ENCODE data around the gene MAP1LC3B.

Gene MAP1LC3B

GRCh38 chr16:87411375-87412271 lies 19.5 kb downstream of the MAP1LC3B start:
- peak in 1 of 2 experiments; percentile 24 for DNase-seq

- DNase-seq: no peak
Measured at GRCh38 chr16:87412371-87412995, 20.3 kb downstream of the MAP1LC3B start.

- DNase-seq: no peak
Measured at GRCh38 chr16:87412996-87413421, 20.9 kb downstream of the MAP1LC3B start.

- DNase-seq: no peak
Measured at GRCh38 chr16:87414251-87414680, 22.1 kb downstream of the MAP1LC3B start.

DNA sequence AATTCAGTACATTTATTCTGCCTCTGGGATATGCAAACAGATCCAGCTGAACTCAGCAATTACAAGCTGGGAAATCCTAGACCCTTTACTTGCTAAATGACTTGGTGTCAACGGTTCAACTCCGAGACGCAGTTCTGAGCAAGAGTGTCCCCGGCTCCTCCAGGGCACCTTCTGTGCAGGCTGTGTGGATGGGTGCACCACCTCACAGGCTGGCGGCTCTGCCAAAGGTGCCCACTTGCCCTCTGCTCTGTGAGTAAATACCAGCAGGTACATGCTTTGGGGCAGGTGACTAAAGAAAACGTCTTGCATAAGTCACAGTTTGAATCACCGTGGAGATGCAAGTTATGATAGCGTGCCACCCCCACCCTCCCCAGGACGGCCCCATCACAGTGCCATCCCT lies 23.3 kb downstream of the MAP1LC3B start:
- no peak for DNase-seq

DNA sequence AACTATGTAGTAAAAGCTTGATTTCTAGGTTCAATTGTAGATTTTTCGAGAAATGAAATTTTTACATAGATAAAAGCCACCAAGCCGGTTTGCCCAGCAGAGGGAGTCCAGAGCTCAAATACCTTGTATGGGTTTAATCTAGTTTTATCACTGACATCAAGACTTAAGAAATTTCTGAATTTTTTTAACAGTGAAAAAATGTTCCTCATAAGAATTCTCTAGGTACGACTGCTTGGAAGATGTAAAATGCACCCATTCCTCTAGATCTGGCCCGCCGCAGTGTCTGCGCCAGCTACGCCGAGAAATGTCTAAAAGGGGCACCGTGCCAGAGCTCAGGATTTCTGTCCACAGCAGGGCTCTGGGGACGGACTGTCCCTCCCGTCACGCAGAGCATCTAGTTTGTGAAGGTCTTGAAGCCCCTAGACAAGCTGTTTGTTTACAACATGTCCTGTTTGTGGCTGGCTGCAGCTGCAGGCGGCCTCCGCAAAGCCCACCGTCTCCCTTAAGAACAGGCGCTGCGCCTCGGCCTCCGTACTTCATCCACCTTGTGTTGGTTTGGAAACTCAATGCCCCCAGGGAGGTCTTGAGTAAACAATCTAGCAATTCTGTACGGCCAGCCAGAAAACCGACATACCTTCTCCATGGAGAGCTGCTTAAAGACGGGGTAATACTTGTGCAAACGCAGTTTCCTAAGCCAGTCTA lies 24.8 kb downstream of the MAP1LC3B start:
- no peak for DNase-seq

DNA sequence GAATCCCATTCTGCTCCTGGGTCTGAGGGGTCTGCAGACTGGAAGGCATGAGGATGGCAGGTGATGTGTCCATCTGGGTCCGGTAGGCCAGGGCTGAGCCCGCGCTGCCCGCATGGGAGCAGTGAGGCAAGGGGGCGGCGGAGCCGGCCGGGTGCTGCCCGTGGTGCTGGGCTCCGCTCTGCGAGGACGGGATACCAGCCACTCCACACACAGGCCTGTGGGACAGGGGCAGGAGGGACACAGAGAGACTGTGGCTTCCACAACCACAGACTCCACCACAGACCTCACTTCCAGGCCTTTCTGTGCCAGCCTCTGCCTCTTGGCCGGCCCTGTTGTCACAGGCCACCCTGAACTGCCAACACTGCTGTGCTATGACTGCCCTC lies 25.4 kb downstream of the MAP1LC3B start:
- no peak for DNase-seq

DNA sequence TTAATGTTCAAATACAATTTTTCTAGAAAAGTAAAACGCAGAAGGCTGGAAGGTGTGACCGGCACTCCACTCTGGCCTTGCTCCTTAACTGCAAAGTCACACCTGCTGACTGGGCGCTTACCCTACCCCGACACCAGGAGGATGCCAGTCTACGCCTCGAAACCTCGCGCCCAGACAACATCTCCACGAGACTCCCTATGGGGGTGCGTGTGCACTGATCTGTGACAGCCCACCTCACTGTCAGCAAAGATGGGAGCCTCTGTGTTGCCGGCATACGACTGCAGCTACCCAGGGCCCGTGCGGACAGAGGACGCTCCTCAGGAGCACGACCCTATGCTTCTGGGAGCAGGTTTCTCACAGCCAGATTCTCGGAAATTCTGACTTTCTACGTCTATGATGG lies 26.1 kb downstream of the MAP1LC3B start:
- DNase-seq: no peak

DNA sequence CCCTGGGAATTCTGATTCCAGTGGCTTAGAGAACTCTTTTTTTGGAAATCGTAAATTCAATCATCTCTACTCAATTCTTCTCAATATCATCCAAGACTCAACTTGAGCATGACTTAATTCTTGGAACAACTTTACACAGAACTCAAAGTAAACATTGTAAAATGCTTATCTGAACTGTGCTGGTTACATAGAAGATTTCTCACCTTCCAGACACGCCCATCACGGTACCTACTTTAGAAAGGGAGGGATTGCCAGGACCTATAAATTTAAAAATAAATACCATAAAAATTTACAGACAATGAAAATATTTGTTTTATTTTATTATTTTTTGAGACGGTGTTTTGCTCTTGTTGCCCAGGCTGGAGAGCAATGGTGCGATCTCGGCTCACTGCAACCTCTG lies 26.5 kb downstream of the MAP1LC3B start:
- DNase-seq: no peak

DNA sequence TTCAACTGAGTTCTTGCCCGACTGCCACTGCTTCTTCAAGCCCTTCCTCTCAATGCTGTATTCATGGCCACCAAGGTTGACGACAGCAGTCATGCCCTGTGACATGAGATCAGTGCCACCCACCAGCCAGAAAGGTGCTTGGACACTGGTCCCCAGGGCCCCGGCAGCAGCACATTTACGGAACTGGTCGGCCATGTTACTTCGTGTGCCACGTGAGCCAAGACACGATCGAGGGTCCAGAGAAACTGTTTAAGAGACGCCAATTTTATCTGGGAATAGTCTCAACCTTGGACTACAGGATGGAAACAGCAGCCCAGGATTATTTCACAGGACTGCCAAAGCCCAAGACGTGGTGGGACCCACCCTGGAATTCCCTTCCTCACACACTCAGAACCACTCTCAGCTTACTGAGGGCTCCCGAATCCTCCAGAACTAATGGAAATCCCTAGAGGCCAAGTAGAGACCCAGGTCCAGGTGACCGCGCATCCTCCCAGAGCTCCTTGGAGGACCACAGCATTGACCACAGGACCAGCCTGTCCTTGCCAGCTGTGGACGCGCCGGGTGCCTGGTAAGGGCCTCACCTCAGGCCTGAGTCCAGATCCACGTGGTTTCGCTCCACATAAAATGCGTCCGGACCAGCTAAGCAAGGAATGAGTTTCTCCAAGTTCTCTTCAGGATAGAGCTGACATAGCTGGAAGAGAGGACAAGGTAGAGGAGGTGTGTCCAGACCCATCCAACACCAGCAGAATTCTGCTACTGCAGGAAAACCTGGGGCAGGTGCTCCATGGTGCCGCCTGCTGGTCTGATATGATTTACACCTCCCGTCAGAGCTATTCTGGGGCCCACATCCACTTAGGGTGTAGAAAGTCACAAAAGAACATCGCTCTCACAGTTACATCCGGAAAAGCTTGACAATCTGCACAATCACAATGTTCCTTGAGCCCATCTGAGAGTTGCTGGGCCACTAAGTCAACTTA lies 28.2 kb downstream of the MAP1LC3B start:
- DNase-seq: no peak

- DNase-seq: no peak
Measured at GRCh38 chr16:87421003-87421912, 29.1 kb downstream of the MAP1LC3B start.

DNA sequence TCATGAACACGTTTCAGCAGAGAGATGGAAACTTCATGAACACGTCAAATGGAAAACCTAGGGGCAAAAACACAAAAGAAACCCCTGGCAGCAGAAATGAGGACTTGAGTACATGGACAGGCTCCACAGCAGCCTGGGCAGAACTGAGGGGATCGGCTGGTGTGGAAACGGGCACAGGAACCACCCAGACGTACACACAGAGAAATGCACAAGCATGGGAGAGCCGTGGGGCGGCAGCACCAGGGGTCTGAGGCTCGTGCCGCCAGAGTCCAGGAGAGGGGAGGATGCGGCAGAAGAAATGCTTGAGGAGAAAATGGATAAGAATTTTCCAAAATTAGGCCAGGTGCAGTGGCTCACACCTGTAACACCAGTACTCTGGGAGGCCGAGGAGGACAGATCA lies 30.0 kb downstream of the MAP1LC3B start:
- no peak for DNase-seq

DNA sequence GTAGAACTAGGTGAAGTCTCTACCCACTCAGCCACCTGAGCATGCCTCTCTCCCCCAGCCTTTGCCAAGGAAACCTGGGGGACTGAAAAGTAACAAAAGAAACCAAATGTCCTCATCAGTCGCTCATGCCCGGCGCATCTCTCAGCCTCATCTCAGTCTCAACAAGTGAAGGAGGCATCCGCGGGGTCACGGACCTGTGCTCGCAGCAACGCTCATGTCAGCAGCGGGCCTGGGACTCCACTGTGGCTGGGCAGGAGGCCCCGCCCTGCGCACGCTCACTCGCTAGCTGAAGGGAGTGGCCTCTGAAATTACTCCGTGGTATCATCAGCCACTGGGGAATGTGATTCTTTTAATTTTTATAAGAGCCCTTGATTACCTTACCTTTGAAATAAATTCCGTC lies 31.3 kb downstream of the MAP1LC3B start:
- DNase-seq: no peak

DNA sequence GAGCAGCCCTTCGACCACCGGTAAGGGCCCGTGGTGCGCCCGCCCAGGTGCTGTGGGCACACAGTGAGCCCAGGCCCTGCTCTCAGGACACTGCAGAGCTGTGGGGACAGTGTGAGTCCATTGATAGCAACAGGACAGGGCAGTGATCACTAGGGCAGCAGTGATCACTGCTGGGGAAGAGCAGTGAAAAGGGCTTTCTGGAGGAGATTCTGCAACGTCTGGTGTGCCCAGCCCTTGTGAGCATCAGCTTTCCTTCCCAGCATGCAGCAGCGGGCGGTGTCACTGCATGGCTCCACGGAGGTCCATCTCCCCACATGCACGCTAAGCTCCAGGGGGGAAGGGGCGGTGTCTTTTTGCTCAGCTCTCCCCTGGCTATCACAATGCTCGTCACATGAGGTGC lies 32.1 kb downstream of the MAP1LC3B start:
- DNase-seq: no peak

DNA sequence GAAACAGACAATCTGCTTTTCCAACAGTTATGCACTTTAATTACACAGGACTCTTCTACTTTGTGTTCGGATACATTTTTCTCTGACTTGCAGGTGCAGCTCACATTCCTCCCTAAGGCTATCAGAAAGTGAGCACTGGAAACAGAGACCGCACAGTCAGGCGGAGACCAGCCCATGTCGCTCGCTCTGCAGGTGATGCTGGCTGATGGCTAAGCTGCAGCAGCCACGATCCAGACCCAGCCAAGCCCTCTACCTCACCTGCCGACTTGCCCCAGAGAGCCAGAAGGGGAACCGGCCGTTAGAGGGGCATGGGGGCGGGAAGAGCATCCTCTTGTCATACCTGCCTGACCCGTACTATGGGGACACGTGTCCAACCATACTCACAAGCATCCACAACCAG lies 33.8 kb downstream of the MAP1LC3B start:
- DNase-seq: no peak

DNA sequence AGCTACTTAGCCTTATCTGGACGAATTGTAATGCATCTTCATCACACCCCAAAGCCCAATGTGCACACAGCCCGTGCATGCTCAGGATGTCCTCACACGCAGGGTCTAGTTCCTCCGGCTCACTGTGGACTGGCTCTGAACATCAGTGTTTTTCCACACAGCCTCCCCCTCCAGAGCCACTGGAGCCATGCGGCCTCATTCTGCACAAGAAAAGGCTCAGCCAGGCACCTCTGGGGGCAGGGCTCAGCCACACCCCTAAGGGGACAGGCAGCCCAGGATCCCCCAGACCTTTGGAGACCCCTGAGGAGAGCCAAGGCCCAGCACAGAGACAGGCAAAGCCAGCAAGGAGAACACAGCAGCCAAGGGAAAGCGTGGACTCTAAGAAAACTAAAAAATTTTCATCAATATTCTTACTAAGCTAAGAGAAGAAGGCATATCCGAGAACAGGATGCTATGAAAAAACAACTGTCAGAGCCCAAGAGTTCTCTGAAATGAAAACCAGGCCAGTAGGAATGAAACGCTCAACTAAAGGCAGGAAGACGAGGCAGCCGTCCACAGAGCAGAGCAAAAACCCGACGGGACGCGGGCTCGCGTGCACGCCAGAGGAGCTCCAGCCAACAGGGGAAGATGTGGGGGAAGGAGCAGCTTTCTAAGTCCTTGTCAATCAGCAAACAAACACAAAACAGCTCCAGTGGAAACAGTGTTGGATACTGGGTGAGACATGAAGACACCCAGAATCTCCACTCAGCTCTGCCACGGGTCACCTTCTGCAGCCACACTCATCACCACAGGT lies 34.5 kb downstream of the MAP1LC3B start:
- no peak for DNase-seq

GRCh38 chr16:87431926-87432325 lies 39.8 kb downstream of the MAP1LC3B start:
- DNase-seq: no peak

GRCh38 chr16:87432330-87432915 lies 40.3 kb downstream of the MAP1LC3B start:
- no peak for DNase-seq

DNA sequence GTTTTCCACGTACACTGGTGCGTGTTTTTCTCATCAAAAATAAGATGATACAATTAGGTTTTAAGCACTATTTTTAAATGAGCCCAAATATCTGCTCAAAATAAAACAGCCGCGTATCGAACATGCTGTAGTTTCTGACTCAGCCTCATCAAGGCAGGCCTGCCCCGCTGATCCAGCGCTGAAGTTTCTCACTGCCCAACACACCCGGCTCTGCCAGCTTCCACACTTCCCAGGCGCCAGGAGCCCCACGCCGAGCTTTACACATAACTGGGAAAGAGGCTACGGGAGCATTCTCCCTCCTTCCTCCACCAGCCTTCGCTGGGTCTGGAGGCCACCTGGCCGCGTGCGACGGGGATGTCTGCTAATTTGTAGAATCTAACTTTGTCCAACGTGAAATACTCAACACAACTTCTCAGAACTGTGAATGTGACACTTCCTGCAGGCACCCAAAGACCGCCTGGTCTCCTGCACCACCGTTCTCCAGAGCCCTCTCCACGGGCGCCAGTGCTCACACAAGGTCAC lies 42.1 kb downstream of the MAP1LC3B start:
- no peak for DNase-seq

Measured in cerebellar nuclear complex (tissue), 1 donor.